ENCODE results near the gene SLC9B1. TPM values are rescaled to one million over a fixed set of nuclear protein-coding genes. Genes with fewer than 3 reads are reported as not detected.

Gene SLC9B1
- total and polyA plus RNA-seq, 2 of the 13 experiments (the other 11 are each of a cell fraction or from before 2014, with no cell fraction given): 0.17 to 0.20 TPM

- no peak for TF ChIP-seq AFF4 (CRISPR knock-in tag; IDR thresholded peaks at IDR 0.05)
- TF ChIP-seq ZMYM3 (CRISPR knock-in tag; IDR thresholded peaks at IDR 0.05): no peak
- no peak for TF ChIP-seq IKZF1 (IDR thresholded peaks at IDR 0.05)
- TF ChIP-seq SMAD9 (CRISPR knock-in tag; IDR thresholded peaks at IDR 0.05): no peak
- no peak for TF ChIP-seq MNT (IDR thresholded peaks at IDR 0.05)
- TF ChIP-seq PITX1 (CRISPR knock-in tag; IDR thresholded peaks at IDR 0.05): no peak
Observed at GRCh38 chr4:102988429-102989020, 31.0 kb downstream of the SLC9B1 start (continued).

- Histone ChIP-seq H3K4me2 (ENCODE audit: low read depth, low read length) (no peak overlapping the region), H3K9ac (ENCODE audit: insufficient read depth, low read depth, low read length) (no peak overlapping the region), H3K4me3 (replicated peaks in 1 of 3; ENCODE audit: insufficient read depth in 1 of 3, low read depth in 2 of 3, low read length in 3 of 3) (no peak overlapping the region), H3K79me2 (ENCODE audit: insufficient read depth, low read length) (no peaks in the 10 kb centered on the region), H3K4me1 (ENCODE audit: insufficient read depth, low read length) (no peaks in the 10 kb centered on the region), H4K20me1 (ENCODE audit: insufficient read depth, low read length) (no peaks in the 10 kb centered on the region), H3K36me3 (replicated peaks in 1 of 2; ENCODE audit: control insufficient read depth in 1 of 2, insufficient read depth in 2 of 2, low read length in 2 of 2) (no peaks in the 10 kb centered on the region), H3K9me3 (ENCODE audit: low read length) (no peaks in the 10 kb centered on the region), H2AFZ (ENCODE audit: low read length) (no peak overlapping the region), H3K27ac (ENCODE audit: extremely low read length, insufficient read depth, low read length) (no peak overlapping the region), H3K27me3 (ENCODE audit: control insufficient read depth in 1 of 2, insufficient read depth in 2 of 2, low read length in 2 of 2) (no peaks in the 10 kb centered on the region; a peak in 1 of 5 replicates)
- ATAC-seq (no peak), FAIRE-seq (no peak), DNase-seq (ENCODE audit: low spot score) (no peak)
- no TSS peak for BruUV-seq (replicated peaks)
- WGBS (ENCODE audit: low lambda C conversion rate): 49% methylated on average over 2 of the region's 2 CpGs
- ChIA-PET CTCF (ENCODE audit: low intra/inter-chr PET ratio, low total read pairs) (no interaction called here), POLR2A (no interaction called here)
- intact Hi-C loops (cut with micrococcal nuclease; ENCODE audit: unreplicated experiment): no loop called here
- in situ Hi-C loops (cut with HindIII; ENCODE audit: extremely low pct_ligation_motif_present, low pct_unique_long_range_greater_than_20kb): no loop called here
- TF ChIP-seq HNRNPUL1 (IDR thresholded peaks at IDR 0.05; ENCODE audit: low read depth, low read length) (no peak), BHLHE40 (IDR thresholded peaks at IDR 0.05; ENCODE audit: low read length) (no peak), NPAS2 (CRISPR knock-in tag; IDR thresholded peaks at IDR 0.05; ENCODE audit: borderline replicate concordance) (no peak), MIXL1 (CRISPR knock-in tag; IDR thresholded peaks at IDR 0.05) (no peak), ZFP41 (CRISPR knock-in tag; IDR thresholded peaks at IDR 0.05; ENCODE audit: borderline replicate concordance) (no peak), ZSCAN29 (CRISPR knock-in tag; conservative IDR thresholded peaks at IDR 0.05) (no peak), SP140L (CRISPR knock-in tag; IDR thresholded peaks at IDR 0.05; ENCODE audit: borderline replicate concordance) (no peak), IRF2 (CRISPR knock-in tag; IDR thresholded peaks at IDR 0.05) (no peak), ZNF101 (CRISPR knock-in tag; IDR thresholded peaks at IDR 0.05; ENCODE audit: borderline replicate concordance, low read depth) (no peak), PLSCR1 (CRISPR knock-in tag; IDR thresholded peaks at IDR 0.05; ENCODE audit: borderline replicate concordance) (no peak), MAFG (CRISPR knock-in tag; IDR thresholded peaks at IDR 0.05) (no peak), KDM6A (CRISPR knock-in tag; IDR thresholded peaks at IDR 0.05; ENCODE audit: low read depth) (no peak), SPEN (CRISPR knock-in tag; IDR thresholded peaks at IDR 0.05; ENCODE audit: low read depth) (no peak), KAT8 (CRISPR knock-in tag; IDR thresholded peaks at IDR 0.05) (no peak)
Observed at GRCh38 chr4:102981005-102981404, 38.5 kb downstream of the SLC9B1 start.
